OCI-LY3 (cell line): ENCODE measurements around the gene TMEM250.

Experiments
- CTCF ChIP-seq: fragments of 200-600, 300-600 bp; sonication (generic); IDR thresholded peaks from 2 replicates; pipeline ENCODE4 v1.5.1; 2014; ENCODE audit warnings: antibody characterized with exemption, low read length, low read depth
- EZH2phosphoT487 ChIP-seq: fragments of 200-600 bp; shearing (Covaris generic); IDR thresholded peaks from 2 replicates; pipeline ENCODE4 v1.6.1; 2018; ENCODE audit warnings: antibody characterized with exemption, mixed run types, low read depth

- TF ChIP-seq CTCF (no peak), EZH2phosphoT487 (no peak)
These were observed 25.9 kb downstream of the TMEM250 start for GRCh38 chr9:136092741-136093140.
